Measurements from ENCODE around the gene MAP3K7.

MAP3K7 gene

GRCh38 chr6:90488816-90489215 lies 98.1 kb downstream of the MAP3K7 start:
- H4K20me1 ChIP-seq (ENCODE audit: control insufficient read depth, insufficient read depth, low read depth, low read length) = no peaks in the 10 kb centered on the region
- H3K36me3 ChIP-seq (ENCODE audit: control insufficient read depth, low read length) = no peaks in the 10 kb centered on the region
- H3K9me3 ChIP-seq (ENCODE audit: control insufficient read depth, insufficient read depth, low read length) = peaks cover 2% of the 10 kb centered on the region; the same call in 1 of the 2 replicates
- H3F3A ChIP-seq (ENCODE audit: control insufficient read depth, insufficient read depth) = no peaks in the 10 kb centered on the region
- H3K4me3 ChIP-seq (ENCODE audit: low read length) = no peak overlapping the region
- no peaks in the 10 kb centered on the region for H3K79me2 ChIP-seq (ENCODE audit: control insufficient read depth, low read length)
- no peak overlapping the region for H3K4me2 ChIP-seq (ENCODE audit: low read length)
- H3K9me2 ChIP-seq (replicated peaks; ENCODE audit: control insufficient read depth, low read length) = no peaks in the 10 kb centered on the region
- H3K27ac ChIP-seq (ENCODE audit: low read depth, low read length) = no peak overlapping the region
- TF ChIP-seq CTCF (IDR thresholded peaks at IDR 0.05; ENCODE audit: low read depth, low read length, poor library complexity, severe bottlenecking) = no peak
- no peak for TF ChIP-seq EZH2phosphoT487 (IDR thresholded peaks at IDR 0.05; ENCODE audit: borderline replicate concordance, low read length)
- no peaks in the 10 kb centered on the region for H3K4me1 ChIP-seq (ENCODE audit: control insufficient read depth, low read length)
- H3K27me3 ChIP-seq (ENCODE audit: control insufficient read depth, low read length) = peaks cover 8% of the 10 kb centered on the region; the same call in 1 of the 2 replicates

- H3K4me1 ChIP-seq (ENCODE audit: control insufficient read depth, low read length) = no peaks in the 10 kb centered on the region
- peaks cover 14% of the 10 kb centered on the region; the same call in 1 of the 2 replicates for H3K9me3 ChIP-seq (ENCODE audit: control insufficient read depth, insufficient read depth, low read length)
- H3K79me2 ChIP-seq (ENCODE audit: control insufficient read depth, low read length) = no peaks in the 10 kb centered on the region
- no peak overlapping the region for H3K4me2 ChIP-seq (ENCODE audit: low read length)
- H3K36me3 ChIP-seq (ENCODE audit: control insufficient read depth, low read length) = no peaks in the 10 kb centered on the region
- no peaks in the 10 kb centered on the region for H3K9me2 ChIP-seq (replicated peaks; ENCODE audit: control insufficient read depth, low read length)
- TF ChIP-seq EZH2phosphoT487 (IDR thresholded peaks at IDR 0.05; ENCODE audit: borderline replicate concordance, low read length) = no peak
- TF ChIP-seq CTCF (IDR thresholded peaks at IDR 0.05; ENCODE audit: low read depth, low read length, poor library complexity, severe bottlenecking) = no peak
- H3K27ac ChIP-seq (ENCODE audit: low read depth, low read length) = no peak overlapping the region
- H3K27me3 ChIP-seq (ENCODE audit: control insufficient read depth, low read length) = 0 out of 2 replicates have a peak, but pooled peaks cover 2% of the 10 kb centered on the region
- H4K20me1 ChIP-seq (ENCODE audit: control insufficient read depth, insufficient read depth, low read depth, low read length) = no peaks in the 10 kb centered on the region
- H3K4me3 ChIP-seq (ENCODE audit: low read length) = no peak overlapping the region
- no peaks in the 10 kb centered on the region for H3F3A ChIP-seq (ENCODE audit: control insufficient read depth, insufficient read depth)
Measured at GRCh38 chr6:90485635-90486277, 101.1 kb downstream of the MAP3K7 start.

- Histone ChIP-seq H3F3A (ENCODE audit: control insufficient read depth, insufficient read depth) (no peaks in the 10 kb centered on the region), H3K36me3 (ENCODE audit: control insufficient read depth, low read length) (no peaks in the 10 kb centered on the region), H3K4me1 (ENCODE audit: control insufficient read depth, low read length) (no peaks in the 10 kb centered on the region), H3K27me3 (ENCODE audit: control insufficient read depth, low read length) (0 out of 2 replicates have a peak, but pooled peaks cover 2% of the 10 kb centered on the region), H3K4me3 (ENCODE audit: low read length) (no peak overlapping the region), H3K27ac (ENCODE audit: low read depth, low read length) (no peak overlapping the region), H3K79me2 (ENCODE audit: control insufficient read depth, low read length) (no peaks in the 10 kb centered on the region), H4K20me1 (ENCODE audit: control insufficient read depth, insufficient read depth, low read depth, low read length) (no peaks in the 10 kb centered on the region), H3K4me2 (ENCODE audit: low read length) (no peak overlapping the region), H3K9me2 (replicated peaks; ENCODE audit: control insufficient read depth, low read length) (no peaks in the 10 kb centered on the region), H3K9me3 (ENCODE audit: control insufficient read depth, insufficient read depth, low read length) (peaks cover 14% of the 10 kb centered on the region; the same call in 1 of the 2 replicates)
- TF ChIP-seq CTCF (IDR thresholded peaks at IDR 0.05; ENCODE audit: low read depth, low read length, poor library complexity, severe bottlenecking) (no peak), EZH2phosphoT487 (IDR thresholded peaks at IDR 0.05; ENCODE audit: borderline replicate concordance, low read length) (no peak)
Measured at GRCh38 chr6:90484903-90485302, 102.0 kb downstream of the MAP3K7 start.

All from DOHH2 (cell line).